GM13977 (cell line): ENCODE measurements around the gene ADRM1.

Experiments
- DNase-seq: peaks from one replicate; pipeline ENCODE4 v3.0.0; 2012; ENCODE audit warnings: low spot score
- in situ Hi-C: fragments of 300-500 bp; cut with MboI; formaldehyde crosslinking; loops from one replicate; pipeline ENCODE4 v1.12.0; 2022; ENCODE audit warnings: low sequenced_read_pairs, low pct_unique_long_range_greater_than_20kb, mixed read lengths, inconsistent platforms; ENCODE audit not compliant: unreplicated experiment
- TF ChIP-seq, protein P1 (sequence below): IDR thresholded peaks from 2 replicates; pipeline ENCODE4 v1.5.1; 2012; ENCODE audit warnings: mild to moderate bottlenecking, control low read depth; ENCODE audit not compliant: insufficient read depth; ENCODE audit errors: extremely low read depth, missing control alignments

Gene ADRM1

GRCh38 chr20:62269378-62269777, 33.4 kb upstream of the ADRM1 start:
- TF ChIP-seq, protein P1, sequence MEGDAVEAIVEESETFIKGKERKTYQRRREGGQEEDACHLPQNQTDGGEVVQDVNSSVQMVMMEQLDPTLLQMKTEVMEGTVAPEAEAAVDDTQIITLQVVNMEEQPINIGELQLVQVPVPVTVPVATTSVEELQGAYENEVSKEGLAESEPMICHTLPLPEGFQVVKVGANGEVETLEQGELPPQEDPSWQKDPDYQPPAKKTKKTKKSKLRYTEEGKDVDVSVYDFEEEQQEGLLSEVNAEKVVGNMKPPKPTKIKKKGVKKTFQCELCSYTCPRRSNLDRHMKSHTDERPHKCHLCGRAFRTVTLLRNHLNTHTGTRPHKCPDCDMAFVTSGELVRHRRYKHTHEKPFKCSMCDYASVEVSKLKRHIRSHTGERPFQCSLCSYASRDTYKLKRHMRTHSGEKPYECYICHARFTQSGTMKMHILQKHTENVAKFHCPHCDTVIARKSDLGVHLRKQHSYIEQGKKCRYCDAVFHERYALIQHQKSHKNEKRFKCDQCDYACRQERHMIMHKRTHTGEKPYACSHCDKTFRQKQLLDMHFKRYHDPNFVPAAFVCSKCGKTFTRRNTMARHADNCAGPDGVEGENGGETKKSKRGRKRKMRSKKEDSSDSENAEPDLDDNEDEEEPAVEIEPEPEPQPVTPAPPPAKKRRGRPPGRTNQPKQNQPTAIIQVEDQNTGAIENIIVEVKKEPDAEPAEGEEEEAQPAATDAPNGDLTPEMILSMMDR: no peak
- no peak for DNase-seq
- in situ Hi-C loops: no loop called here

DNA sequence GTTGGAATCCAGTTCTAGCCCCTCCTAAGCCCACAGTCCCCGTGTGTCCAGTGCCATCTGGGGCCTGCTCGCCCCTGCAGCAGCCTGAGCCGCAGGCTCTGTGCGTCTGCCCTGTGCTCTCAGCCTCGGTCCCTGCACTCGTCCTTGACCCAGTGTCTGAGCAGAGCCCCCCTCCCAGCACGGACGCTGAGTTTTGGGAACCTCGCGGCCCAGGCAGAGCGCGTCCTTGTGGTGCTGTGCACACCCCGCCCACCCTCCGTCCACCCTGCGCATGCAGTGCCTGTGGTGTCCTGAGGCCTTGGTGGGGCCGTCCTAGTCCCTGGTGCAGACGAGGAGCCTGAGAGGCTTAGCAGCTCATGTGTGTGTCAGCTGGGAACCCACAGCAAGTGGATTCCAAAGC, 32.9 kb upstream of the ADRM1 start:
- in situ Hi-C loops: no loop called here
- TF ChIP-seq, protein P1: no peak
- no peak for DNase-seq

- DNase-seq: no peak
- in situ Hi-C loops: no loop called here
- TF ChIP-seq, protein P1: no peak
Observed at GRCh38 chr20:62272200-62272599, 30.6 kb upstream of the ADRM1 start.

DNA sequence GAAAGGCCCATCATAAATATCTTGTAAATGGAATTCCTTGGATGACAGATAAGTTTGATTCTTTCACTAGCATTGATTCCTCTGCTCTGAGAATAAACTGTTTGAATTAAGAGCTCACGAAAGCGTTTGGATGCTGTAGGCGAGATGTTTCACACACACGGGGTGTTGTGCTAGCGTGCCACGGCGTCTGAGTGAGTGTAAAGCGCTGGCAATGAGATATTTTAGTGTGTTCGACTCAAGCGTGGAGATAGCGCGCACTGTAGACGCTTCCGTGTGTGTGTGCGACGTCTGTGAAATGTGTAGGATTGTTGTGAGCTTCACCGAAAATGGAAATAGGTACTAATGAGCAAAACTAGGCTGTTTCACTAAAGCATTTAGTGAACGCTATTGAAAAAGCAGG, 29.4 kb upstream of the ADRM1 start:
- in situ Hi-C loops: no loop called here
- TF ChIP-seq, protein P1: no peak
- DNase-seq: no peak

DNA sequence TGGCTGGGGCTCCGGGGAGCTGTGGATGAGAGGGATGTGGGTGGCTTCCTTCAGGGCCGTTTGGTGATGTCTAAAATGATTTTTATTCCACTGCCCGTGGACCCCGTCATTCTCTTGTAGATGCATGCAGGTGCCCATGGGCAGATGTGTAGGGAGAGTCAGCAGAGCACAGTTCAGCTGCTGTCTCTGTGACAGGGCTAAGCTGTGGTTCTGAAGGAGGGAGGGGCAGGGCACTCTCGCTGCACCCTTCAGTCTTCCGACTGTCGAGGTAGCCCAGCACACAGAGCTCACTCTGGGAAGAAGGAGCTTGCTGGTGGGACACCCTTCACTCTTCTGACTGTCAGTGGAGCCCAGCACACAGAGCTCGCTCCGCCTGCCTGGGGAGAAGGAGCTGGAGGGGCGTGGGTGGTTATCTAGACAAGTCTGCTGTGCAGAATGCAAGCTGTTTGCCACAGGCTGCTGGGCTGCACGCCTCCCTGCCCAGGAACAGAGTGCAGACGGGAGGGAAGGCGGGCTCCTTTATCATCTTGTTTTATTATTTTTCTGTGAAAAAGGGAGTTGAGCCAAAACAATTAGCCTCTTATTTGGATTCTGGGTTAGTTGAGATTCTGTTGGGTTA, 28.4 kb upstream of the ADRM1 start:
- in situ Hi-C loops: no loop called here
- TF ChIP-seq, protein P1: no peak
- no peak for DNase-seq

DNA sequence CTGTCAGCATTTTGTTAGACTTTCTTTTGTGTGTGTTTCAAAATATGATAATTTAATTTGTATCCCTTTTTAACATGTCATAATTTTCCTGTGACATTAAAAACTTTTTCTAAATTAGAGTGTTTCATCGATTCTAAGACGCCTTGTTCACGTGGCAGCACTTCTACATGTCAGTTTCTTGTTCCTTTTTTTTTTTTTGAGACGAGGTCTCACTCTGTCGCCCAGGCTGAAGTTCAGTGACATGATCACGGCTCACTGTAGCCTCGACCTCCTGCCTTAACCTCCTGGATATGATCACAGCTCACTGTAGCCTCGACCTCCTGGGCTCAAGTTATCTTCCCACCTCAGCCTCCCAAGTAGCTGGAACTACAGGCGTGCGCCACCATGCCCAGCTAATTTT, 27.6 kb upstream of the ADRM1 start:
- TF ChIP-seq, protein P1: no peak
- no peak for DNase-seq
- in situ Hi-C loops: no loop called here
